HepG2 (cell line): Measurements from ENCODE around the gene CDH1. TPM values are rescaled to one million over a fixed set of nuclear protein-coding genes. Genes with fewer than 3 reads are reported as not detected.

ENCODE experiments used
- ATF1 ChIP-seq: IDR thresholded peaks from 2 replicates; pipeline ENCODE4 v1.6.1; 2016; ENCODE audit warnings: mild to moderate bottlenecking, control low read depth
- CBX2 ChIP-seq, 2 experiments: fragments of 200-600 bp in 1 of 2; sonication (generic); formaldehyde crosslinking in 1 of 2; IDR thresholded peaks; 2 replicates each; pipeline versions ENCODE4 v1.7.0 to v1.8.1; 2018 to 2022; ENCODE audit warnings: low read depth in 2 of 2, low read length in 1 of 2, mild to moderate bottlenecking in 1 of 2, missing genetic modification reagents in 1 of 2
- FOXJ3 ChIP-seq: sonication (generic); formaldehyde crosslinking; IDR thresholded peaks from 2 replicates; pipeline ENCODE4 v1.4.0; 2020; ENCODE audit warnings: missing genetic modification reagents, mild to moderate bottlenecking, borderline replicate concordance
- GFI1 ChIP-seq: sonication (generic); formaldehyde crosslinking; IDR thresholded peaks from 2 replicates; pipeline ENCODE4 v1.5.0; 2020; ENCODE audit warnings: missing genetic modification reagents, mild to moderate bottlenecking, borderline replicate concordance
- HNRNPL ChIP-seq: fragments of 200-400 bp; formaldehyde crosslinking; IDR thresholded peaks from 2 replicates; pipeline ENCODE4 v1.6.1; 2017; ENCODE audit warnings: mild to moderate bottlenecking, low read depth, low read length
- KDM4B ChIP-seq: sonication (generic); formaldehyde crosslinking; IDR thresholded peaks from 2 replicates; pipeline ENCODE4 v1.4.0; 2020; ENCODE audit warnings: missing genetic modification reagents
- MYPOP ChIP-seq: sonication (generic); formaldehyde crosslinking; IDR thresholded peaks from 2 replicates; pipeline ENCODE4 v1.8.1; 2023; ENCODE audit warnings: mild to moderate bottlenecking, moderate library complexity, missing genetic modification reagents
- NFE2 ChIP-seq: sonication (generic); formaldehyde crosslinking; IDR thresholded peaks from 2 replicates; pipeline ENCODE4 v1.4.0; 2020; ENCODE audit warnings: missing genetic modification reagents
- PITX1 ChIP-seq: sonication (generic); formaldehyde crosslinking; IDR thresholded peaks from 2 replicates; pipeline ENCODE4 v1.5.1; 2020; ENCODE audit warnings: mild to moderate bottlenecking, missing genetic modification reagents
- PLRG1 ChIP-seq: fragments of 450-650 bp; conservative IDR thresholded peaks from 2 replicates; pipeline ENCODE4 v1.6.1; 2016
- SNAI1 ChIP-seq: sonication (generic); formaldehyde crosslinking; IDR thresholded peaks from 2 replicates; pipeline ENCODE4 v1.5.0; 2020; ENCODE audit warnings: mild to moderate bottlenecking, missing genetic modification reagents, borderline replicate concordance
- SOX6 ChIP-seq, 2 experiments: fragments of 450-650 bp in 1 of 2; sonication (generic) in 1 of 2; formaldehyde crosslinking in 1 of 2; IDR thresholded peaks; 2 replicates each; pipeline versions ENCODE4 v1.4.0 to v1.6.1; 2017 to 2020; ENCODE audit warnings: antibody characterized with exemption in 1 of 2, mild to moderate bottlenecking in 1 of 2, missing genetic modification reagents in 1 of 2
- YEATS2 ChIP-seq: sonication (generic); formaldehyde crosslinking; IDR thresholded peaks from 2 replicates; pipeline ENCODE4 v1.4.0; 2020; ENCODE audit warnings: missing genetic modification reagents, borderline replicate concordance
- ZBTB14 ChIP-seq: sonication (generic); formaldehyde crosslinking; IDR thresholded peaks from 2 replicates; pipeline ENCODE4 v1.4.0; 2020; ENCODE audit warnings: missing genetic modification reagents
- ZBTB46 ChIP-seq: sonication (generic); formaldehyde crosslinking; IDR thresholded peaks from 2 replicates; pipeline ENCODE4 v1.4.0; 2020; ENCODE audit warnings: mild to moderate bottlenecking, missing genetic modification reagents, borderline replicate concordance
- ZNF280D ChIP-seq: sonication (generic); formaldehyde crosslinking; IDR thresholded peaks from 2 replicates; pipeline ENCODE4 v1.5.1; 2020; ENCODE audit warnings: mild to moderate bottlenecking, missing genetic modification reagents
- ZNF362 ChIP-seq: sonication (generic); formaldehyde crosslinking; IDR thresholded peaks from 2 replicates; pipeline ENCODE4 v1.4.0; 2020; ENCODE audit warnings: missing genetic modification reagents, mild to moderate bottlenecking, borderline replicate concordance
- ZNF367 ChIP-seq: sonication (generic); formaldehyde crosslinking; IDR thresholded peaks from 2 replicates; pipeline ENCODE4 v1.4.0; 2020; ENCODE audit warnings: missing genetic modification reagents, borderline replicate concordance
- ZNF484 ChIP-seq: sonication (generic); formaldehyde crosslinking; IDR thresholded peaks from 2 replicates; pipeline ENCODE4 v1.5.1; 2020; ENCODE audit warnings: mild to moderate bottlenecking, low read depth, missing genetic modification reagents, borderline replicate concordance
- ZNF557 ChIP-seq: sonication (generic); formaldehyde crosslinking; IDR thresholded peaks from 2 replicates; pipeline ENCODE4 v1.4.0; 2020; ENCODE audit warnings: missing genetic modification reagents
- polyA plus RNA-seq, 8 experiments: library from polyadenylated mRNA; depleted of rRNA in 3 of 8; stranded (reverse) in 7 of 8; unstranded in 1 of 8; fragments of >200 nt; fragmentation: Illumina TruSeq in 4 of 8; extraction: Trizol in 4 of 8; gene quantifications; 2 replicates each; pipeline versions ENCODE4 v1.2.1 to v1.2.3, GENCODE V29; 2011 to 2016; ENCODE audit warnings: low read depth in 4 of 8, missing spikeins in 1 of 8, mixed read lengths in 1 of 8; ENCODE audit not compliant: insufficient read depth in 1 of 8
- total RNA-seq, 5 experiments: library from RNA; depleted of rRNA; stranded (reverse); fragments of >200 nt; fragmentation: Illumina TruSeq; extraction: Trizol; gene quantifications; 2 replicates each; pipeline ENCODE4 v1.2.3, GENCODE V29; 2016; ENCODE audit warnings: low read depth in 1 of 5

CDH1 gene
- total and polyA plus RNA-seq, 2 of the 13 experiments (the other 11 are each of a cell fraction or from before 2014, with no cell fraction given): 0.95 to 9.8 TPM

- TF ChIP-seq ZNF362 (CRISPR knock-in tag): no peak; the same call in 1 of the 2 replicates
- TF ChIP-seq ZBTB14 (CRISPR knock-in tag): no peak
- no peak for TF ChIP-seq KDM4B
- 0 out of 2 replicates have a peak, but pooled peaks have one; percentile 42 for TF ChIP-seq ATF1
- TF ChIP-seq ZNF280D (CRISPR knock-in tag): no peak
- TF ChIP-seq NFE2 (CRISPR knock-in tag): no peak
- TF ChIP-seq ZNF557 (CRISPR knock-in tag): peak; percentile 69; the same call in 1 of the 2 replicates
- no peak for TF ChIP-seq SNAI1 (CRISPR knock-in tag)
- TF ChIP-seq SOX6 (IDR thresholded peaks at IDR 0.05): no peak
- peak; percentile 50; the same call in 1 of the 2 replicates for TF ChIP-seq SOX6 (CRISPR knock-in tag; IDR thresholded peaks at IDR 0.05)
- peak; percentile 32; the same call in 1 of the 2 replicates for TF ChIP-seq YEATS2 (CRISPR knock-in tag)
- no peak for TF ChIP-seq PLRG1
- TF ChIP-seq ZNF367 (CRISPR knock-in tag): no peak
- TF ChIP-seq FOXJ3: peak; percentile 57; the same call in 1 of the 2 replicates
- TF ChIP-seq ZNF484 (CRISPR knock-in tag): no peak
- TF ChIP-seq GFI1 (CRISPR knock-in tag): no peak
- no peak for TF ChIP-seq HNRNPL
- TF ChIP-seq MYPOP (CRISPR knock-in tag): 0 out of 2 replicates have a peak, but pooled peaks have one; percentile 64
- TF ChIP-seq ZBTB46 (CRISPR knock-in tag): no peak
- no peak for TF ChIP-seq CBX2 (IDR thresholded peaks at IDR 0.05; ENCODE audit: low read depth, low read length)
- no peak for TF ChIP-seq CBX2 (CRISPR knock-in tag; IDR thresholded peaks at IDR 0.05; ENCODE audit: low read depth)
- TF ChIP-seq PITX1 (CRISPR knock-in tag): peak; percentile 52; the same call in 1 of the 2 replicates
Observed at GRCh38 chr16:68786685-68787418, 49.8 kb downstream of the CDH1 start (continued).
